Thymus (tissue), 11 donors: ENCODE results near the gene CYP51A1. TPM values are rescaled to one million over a fixed set of nuclear protein-coding genes. Genes with fewer than 3 reads are reported as not detected.
"Not testable (repeated sequence)": the region's sequence is repeated elsewhere in the genome, so short reads cannot be mapped to it uniquely, and the experiment has no call there.

ENCODE experiments used
- DNase-seq, 9 donors: peaks; one replicate each; pipeline ENCODE4 v3.0.0-alpha.2; 2013; ENCODE audit warnings: low spot score in 9 of 9, low read depth in 6 of 9, missing footprints in 1 of 9
- H3K27ac ChIP-seq, 2 donors: one replicate each; pipeline ENCODE4 v1.5.1; 2013; ENCODE audit warnings: control low read depth in 1 of 2, low read depth in 1 of 2, low read length in 1 of 2, mild to moderate bottlenecking in 1 of 2, moderate library complexity in 1 of 2
- H3K27me3 ChIP-seq, 2 donors: one replicate each; pipeline ENCODE4 v1.5.1; 2013; ENCODE audit warnings: low read length in 1 of 2; ENCODE audit not compliant: control insufficient read depth in 2 of 2, insufficient read depth in 1 of 2
- H3K36me3 ChIP-seq, 2 donors: one replicate each; pipeline ENCODE4 v1.5.1; 2013; ENCODE audit warnings: low read length in 1 of 2, mild to moderate bottlenecking in 1 of 2, moderate library complexity in 1 of 2; ENCODE audit not compliant: control insufficient read depth in 2 of 2, insufficient read depth in 2 of 2
- H3K4me1 ChIP-seq, 2 donors: one replicate each; pipeline ENCODE4 v1.5.1; 2013; ENCODE audit warnings: low read length in 2 of 2; ENCODE audit not compliant: control insufficient read depth in 2 of 2, insufficient read depth in 2 of 2
- H3K4me3 ChIP-seq, 2 donors: one replicate each; pipeline ENCODE4 v1.5.1; 2013; ENCODE audit warnings: low read length in 2 of 2, control low read depth in 1 of 2, mild to moderate bottlenecking in 1 of 2
- H3K9me3 ChIP-seq, 2 donors: one replicate each; pipeline ENCODE4 v1.5.1; 2013; ENCODE audit warnings: low read length in 1 of 2, mild to moderate bottlenecking in 1 of 2; ENCODE audit not compliant: control insufficient read depth in 2 of 2, insufficient read depth in 1 of 2
- WGBS: extraction: QIAGEN DNeasy Blood & Tissue Kit; methylation state at CpG from one replicate; pipeline ENCODE4 v1.1.7; 2013; 5-methylcytosine and 5-hydroxymethylcytosine counted together
- polyA plus RNA-seq: library from polyadenylated mRNA; stranded (reverse); fragments of 200-250 nt; gene quantifications from one replicate; pipeline ENCODE4 v1.2.3, GENCODE V29; 2013
- total RNA-seq: library from RNA; stranded (reverse); fragments of 120-200 nt; gene quantifications from one replicate; pipeline ENCODE4 v1.2.4, GENCODE V29; 2013
- donor health status: healthy.

The CYP51A1 gene
- total and polyA plus RNA-seq, 2 donors: 8.9 to 14.7 TPM

DNA sequence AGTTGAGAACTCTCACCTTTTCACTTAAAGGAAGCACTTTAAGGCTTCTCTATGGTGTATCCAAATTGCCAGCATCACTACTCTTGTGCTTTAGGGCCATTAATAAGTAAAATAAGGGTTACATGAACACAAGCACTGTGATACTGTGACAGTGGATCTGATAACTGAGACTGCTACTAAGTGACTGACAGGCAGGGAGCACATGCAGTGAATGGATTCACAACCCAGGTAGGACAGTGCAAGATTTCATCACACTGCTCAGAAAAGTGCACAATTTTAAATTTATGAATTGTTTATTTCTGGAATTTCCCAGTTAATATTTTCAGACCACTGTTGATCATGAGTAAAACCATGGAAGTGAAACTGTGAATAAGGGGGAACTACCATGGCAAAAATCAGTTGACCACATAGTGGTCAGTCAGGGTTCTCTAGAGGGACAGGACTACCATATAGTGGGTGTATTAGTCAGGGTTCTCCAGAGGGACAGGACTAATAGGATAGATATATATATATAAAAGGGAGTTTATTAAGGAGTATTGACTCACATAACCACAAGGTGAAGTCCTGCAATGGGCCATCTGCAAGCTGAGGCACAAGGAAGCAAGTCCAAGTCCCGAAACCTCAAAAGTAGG, 20.9 kb upstream of the CYP51A1 start:
- H3K36me3 ChIP-seq: no peaks in the 10 kb centered on the region
- no peaks in the 10 kb centered on the region for H3K4me1 ChIP-seq
- no peaks in the 10 kb centered on the region for H3K27me3 ChIP-seq
- H3K27ac ChIP-seq: no peak overlapping the region
- WGBS: 96% methylated on average over 1 of the region's 1 CpG
- H3K4me3 ChIP-seq: no peak overlapping the region
- DNase-seq: no peak
- H3K9me3 ChIP-seq: no peaks in the 10 kb centered on the region

GRCh38 chr7:92150450-92151017, 16.3 kb upstream of the CYP51A1 start:
- Histone ChIP-seq H3K27me3 (no peaks in the 10 kb centered on the region), H3K36me3 (no peaks in the 10 kb centered on the region), H3K4me1 (no peaks in the 10 kb centered on the region), H3K4me3 (no peak overlapping the region), H3K9me3 (no peaks in the 10 kb centered on the region), H3K27ac (no peak overlapping the region)
- 77% methylated on average over 1 of the region's 1 CpG for WGBS
- DNase-seq: no peak

GRCh38 chr7:92149736-92150239, 15.5 kb upstream of the CYP51A1 start:
- H3K27ac ChIP-seq: no peak overlapping the region
- no peaks in the 10 kb centered on the region for H3K9me3 ChIP-seq
- no peaks in the 10 kb centered on the region for H3K27me3 ChIP-seq
- whole genome bisulfite sequencing: 97% methylated on average over 5 of the region's 5 CpGs
- no peaks in the 10 kb centered on the region for H3K4me1 ChIP-seq
- no peaks in the 10 kb centered on the region for H3K36me3 ChIP-seq
- no peak overlapping the region for H3K4me3 ChIP-seq
- no peak for DNase-seq

- not testable (repeated sequence) for H3K27ac ChIP-seq, H3K4me3 ChIP-seq, H3K9me3 ChIP-seq, H3K4me1 ChIP-seq, DNase-seq, H3K36me3 ChIP-seq, H3K27me3 ChIP-seq
- 94% methylated on average over 50 of the region's 50 CpGs for WGBS
Observed at GRCh38 chr7:92143192-92143880, 9.1 kb upstream of the CYP51A1 start.

GRCh38 chr7:92142791-92143190, 8.5 kb upstream of the CYP51A1 start:
- DNase-seq, H3K4me1 ChIP-seq, H3K27ac ChIP-seq, H3K27me3 ChIP-seq, H3K36me3 ChIP-seq, H3K4me3 ChIP-seq, H3K9me3 ChIP-seq: not testable (repeated sequence)
- 96% methylated on average over 9 of the region's 9 CpGs for WGBS

DNA sequence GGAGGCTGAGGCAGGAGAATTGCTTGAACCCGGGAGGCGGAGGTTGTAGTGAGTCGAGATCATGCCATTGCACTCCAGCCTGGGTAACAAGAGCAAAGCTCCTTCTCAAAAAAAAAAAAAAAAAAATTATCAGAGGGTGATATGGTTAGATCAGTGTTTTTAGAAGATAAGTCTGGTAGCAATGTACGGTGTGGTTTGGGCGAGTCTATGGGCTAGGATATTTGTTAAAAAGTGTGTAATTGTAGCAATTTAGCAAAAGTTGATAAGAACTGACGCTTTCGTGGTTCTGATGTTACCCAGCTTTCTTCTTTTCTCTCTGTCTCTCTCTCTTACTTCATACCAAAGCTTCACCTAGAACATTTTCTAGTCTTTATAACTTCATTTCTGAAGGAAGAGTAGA, 6.9 kb upstream of the CYP51A1 start:
- Histone ChIP-seq H3K27me3 (no peaks in the 10 kb centered on the region), H3K27ac (no peak overlapping the region), H3K4me1 (no peaks in the 10 kb centered on the region), H3K4me3 (no peak overlapping the region), H3K36me3 (no peaks in the 10 kb centered on the region), H3K9me3 (no peaks in the 10 kb centered on the region)
- 95% methylated on average over 7 of the region's 7 CpGs for WGBS
- no peak for DNase-seq

GRCh38 chr7:92137557-92137956, 3.3 kb upstream of the CYP51A1 start:
- no peaks in the 10 kb centered on the region for H3K9me3 ChIP-seq
- no peak overlapping the region for H3K27ac ChIP-seq
- H3K36me3 ChIP-seq: no peaks in the 10 kb centered on the region
- peaks cover 0 to 7% of the 10 kb centered on the region in 2 donors for H3K4me1 ChIP-seq
- peaks cover 0 to 2% of the 10 kb centered on the region in 2 donors for H3K27me3 ChIP-seq
- no peak for DNase-seq
- H3K4me3 ChIP-seq: no peak overlapping the region
- WGBS: 48% methylated on average over 2 of the region's 2 CpGs

GRCh38 chr7:92135052-92135889, 994 bp upstream of the CYP51A1 start:
- peak in 1 of 9 donors; percentile 14 for DNase-seq
- Histone ChIP-seq H3K27ac (peak overlapping the region in 1 of 2 donors; percentile 83), H3K36me3 (peaks cover 0 to 3% of the 10 kb centered on the region in 2 donors), H3K4me3 (peak overlapping the region; percentile 64 to 71), H3K9me3 (no peaks in the 10 kb centered on the region), H3K27me3 (peaks cover 0 to 2% of the 10 kb centered on the region in 2 donors), H3K4me1 (peaks cover 0 to 7% of the 10 kb centered on the region in 2 donors)
- 42% methylated on average over 21 of the region's 21 CpGs for WGBS
